T-cell (primary cell): ENCODE results near the gene PRKCA. TPM values are rescaled to one million over a fixed set of nuclear protein-coding genes. Genes with fewer than 3 reads are reported as not detected.

ENCODE experiments used
- ATAC-seq, 4 experiments: fragments of 200-7000 bp in 3 of 4; fragments of 150-1000 bp in 1 of 4; cut with Tn5 transposase; replicated peaks in 1 of 4; 1 replicate in 3 of 4; 2 replicates in 1 of 4; pipeline ENCODE4 v1.10.0; 2021; ENCODE audit warnings: moderate library complexity in 3 of 4, mild to moderate bottlenecking in 2 of 4, moderate number of reproducible peaks in 1 of 4
- CTCF ChIA-PET, 2 donors: fragments of 300-600 bp; sonication (Branson Sonifier 250); formaldehyde crosslinking; loops; one replicate each; lab custom pipeline; 2022; ENCODE audit warnings: antibody characterized with exemption in 2 of 2; lab: Charles Lee
- POLR2A ChIA-PET, 2 donors: fragments of 300-600 bp; sonication (Branson Sonifier 250); formaldehyde crosslinking; loops; one replicate each; lab custom pipeline; 2022; ENCODE audit warnings: antibody characterized with exemption in 2 of 2; lab: Charles Lee
- DNase-seq, 35 experiments: peaks; one replicate each; pipeline versions ENCODE4 v3.0.0 to v3.0.0-alpha.2; 2013 to 2023
- H3K27ac ChIP-seq: one replicate; pipeline ENCODE4 v1.5.1; 2013; ENCODE audit warnings: low read length
- H3K27me3 ChIP-seq, 2 experiments: replicated peaks in 1 of 2; 1 replicate in 1 of 2; 2 replicates in 1 of 2; pipeline versions ENCODE4 v1.6.1 to v1.7.0; 2013; ENCODE audit warnings: low read length in 1 of 2, mixed read lengths in 1 of 2; ENCODE audit not compliant: control insufficient read depth in 2 of 2, insufficient read depth in 2 of 2; ENCODE audit errors: extremely low read depth in 1 of 2
- H3K36me3 ChIP-seq, 2 donors: 1 replicate in 1 of 2; 2 replicates in 1 of 2; pipeline versions ENCODE4 v1.6.1 to v1.7.0; 2013; ENCODE audit warnings: low read length in 1 of 2; ENCODE audit not compliant: control insufficient read depth in 2 of 2, insufficient read depth in 1 of 2; ENCODE audit errors: extremely low read depth in 1 of 2
- H3K4me1 ChIP-seq, 2 experiments: 1 replicate in 1 of 2; 2 replicates in 1 of 2; pipeline versions ENCODE4 v1.6.1 to v1.7.0; 2013; ENCODE audit warnings: low read length in 2 of 2, mixed read lengths in 1 of 2; ENCODE audit not compliant: insufficient read depth in 2 of 2, control insufficient read depth in 1 of 2; ENCODE audit errors: extremely low read depth in 1 of 2
- H3K4me3 ChIP-seq, 2 donors: 1 replicate in 1 of 2; 2 replicates in 1 of 2; pipeline versions ENCODE4 v1.5.1 to v1.7.0; 2013; ENCODE audit warnings: mild to moderate bottlenecking in 2 of 2, low read length in 1 of 2, moderate library complexity in 1 of 2; ENCODE audit not compliant: control insufficient read depth in 1 of 2; ENCODE audit errors: extremely low read depth in 1 of 2
- H3K9me3 ChIP-seq: 2 replicates; pipeline ENCODE4 v1.7.0; 2013
- H3K27ac Mint-ChIP-seq, 2 donors: one replicate each; pipeline ENCODE4 v1.8.0; 2020 to 2021; ENCODE audit warnings: mild to moderate bottlenecking in 2 of 2, mixed read lengths in 2 of 2
- H3K27me3 Mint-ChIP-seq, 2 donors: one replicate each; pipeline ENCODE4 v1.8.0; 2021 to 2022; ENCODE audit warnings: mixed read lengths in 2 of 2
- H3K36me3 Mint-ChIP-seq: one replicate; pipeline ENCODE4 v1.8.0; 2021; ENCODE audit warnings: mixed read lengths
- H3K4me1 Mint-ChIP-seq, 3 donors: one replicate each; pipeline ENCODE4 v1.8.0; 2020 to 2022; ENCODE audit warnings: mixed read lengths in 3 of 3, mild to moderate bottlenecking in 1 of 3
- H3K4me3 Mint-ChIP-seq, 3 donors: one replicate each; pipeline ENCODE4 v1.8.0; 2020 to 2022; ENCODE audit warnings: mild to moderate bottlenecking in 3 of 3, mixed read lengths in 3 of 3, moderate library complexity in 3 of 3
- H3K9me3 Mint-ChIP-seq, 3 donors: one replicate each; pipeline ENCODE4 v1.8.0; 2020 to 2022; ENCODE audit warnings: mixed read lengths in 3 of 3
- WGBS: methylation state at CpG from one replicate; pipeline ENCODE4 v1.1.5; 2013; ENCODE audit warnings: missing lambda C conversion rate; ENCODE audit not compliant: insufficient coverage; 5-methylcytosine and 5-hydroxymethylcytosine counted together
- total RNA-seq, 35 experiments: library from RNA in 6 of 35; stranded (reverse) in 6 of 35; fragments of 120-200 nt in 1 of 35; gene quantifications; one replicate each; pipeline versions ENCODE4 v1.2.1 to v1.2.4 and lab custom pipeline; 2013 to 2026

Gene PRKCA
- total RNA-seq, 5 donors from 2014 or later (not counting 1 experiment from before 2014, with no cell fraction given): 75.9 to 128 (median 82.0) TPM

- DNase-seq: no peak
- H3K4me1 Mint-ChIP-seq: no peaks in the 10 kb centered on the region
- no peak overlapping the region for H3K4me3 Mint-ChIP-seq
- H3K4me1 ChIP-seq: no peaks in the 10 kb centered on the region
- ChIA-PET POLR2A (no interaction called here), CTCF (interaction anchor here in 1 of 2 donors (0.6 kb wide), 1 partner anchor 20 kb away, joined by 3 read pairs; no protein-coding TSS in a partner anchor)
- no peaks in the 10 kb centered on the region for H3K27me3 Mint-ChIP-seq
- peaks cover 45% of the 10 kb centered on the region for H3K36me3 Mint-ChIP-seq
- H3K27ac ChIP-seq: no peak overlapping the region
- no peaks in the 10 kb centered on the region for H3K27me3 ChIP-seq
- H3K4me3 ChIP-seq: no peak overlapping the region
- H3K9me3 ChIP-seq: no peaks in the 10 kb centered on the region
- H3K27ac Mint-ChIP-seq: no peak overlapping the region
- no peak for ATAC-seq
- peaks cover 5 to 50% of the 10 kb centered on the region in 2 donors for H3K36me3 ChIP-seq
- no peaks in the 10 kb centered on the region for H3K9me3 Mint-ChIP-seq
- WGBS: 89% methylated on average over 7 of the region's 8 CpGs
Observed at GRCh38 chr17:66734186-66734943, 432.0 kb downstream of the PRKCA start.

- ChIA-PET POLR2A (interaction anchor here in 1 of 2 donors (0.7 kb wide), 1 partner anchor 201 kb away, joined by 3 read pairs; no protein-coding TSS in a partner anchor), CTCF (no interaction called here)
- Histone ChIP-seq H3K27ac (no peak overlapping the region), H3K4me1 (no peaks in the 10 kb centered on the region), H3K9me3 (no peaks in the 10 kb centered on the region), H3K36me3 (peaks cover 6 to 54% of the 10 kb centered on the region in 2 donors), H3K4me3 (no peak overlapping the region), H3K27me3 (no peaks in the 10 kb centered on the region)
- Mint-ChIP-seq H3K36me3 (peaks cover 70% of the 10 kb centered on the region), H3K9me3 (no peaks in the 10 kb centered on the region), H3K27me3 (no peaks in the 10 kb centered on the region), H3K4me1 (no peaks in the 10 kb centered on the region), H3K4me3 (no peak overlapping the region), H3K27ac (no peak overlapping the region)
- WGBS: 88% methylated on average over 11 of the region's 12 CpGs
- no peak for DNase-seq
- no peak for ATAC-seq
Observed at GRCh38 chr17:66737524-66737923, 435.1 kb downstream of the PRKCA start.

GRCh38 chr17:66738301-66738700 is 435.9 kb downstream of the PRKCA start:
- peaks cover 72% of the 10 kb centered on the region for H3K36me3 Mint-ChIP-seq
- H3K4me1 Mint-ChIP-seq: no peaks in the 10 kb centered on the region
- H3K27ac Mint-ChIP-seq: no peak overlapping the region
- Histone ChIP-seq H3K36me3 (peaks cover 8 to 54% of the 10 kb centered on the region in 2 donors), H3K27me3 (no peaks in the 10 kb centered on the region), H3K9me3 (no peaks in the 10 kb centered on the region), H3K4me3 (no peak overlapping the region), H3K4me1 (no peaks in the 10 kb centered on the region), H3K27ac (no peak overlapping the region)
- H3K27me3 Mint-ChIP-seq: no peaks in the 10 kb centered on the region
- H3K9me3 Mint-ChIP-seq: no peaks in the 10 kb centered on the region
- no peak for ATAC-seq
- DNase-seq: no peak
- no peak overlapping the region for H3K4me3 Mint-ChIP-seq
- ChIA-PET POLR2A (no interaction called here), CTCF (no interaction called here)
- no CpG with 5 or more reads among the region's 4 CpGs for WGBS

GRCh38 chr17:66739553-66739952 is 437.1 kb downstream of the PRKCA start:
- Histone ChIP-seq H3K27me3 (no peaks in the 10 kb centered on the region), H3K4me3 (no peak overlapping the region), H3K27ac (no peak overlapping the region), H3K36me3 (peaks cover 10 to 56% of the 10 kb centered on the region in 2 donors), H3K9me3 (no peaks in the 10 kb centered on the region), H3K4me1 (no peaks in the 10 kb centered on the region)
- Mint-ChIP-seq H3K4me3 (no peak overlapping the region), H3K27ac (no peak overlapping the region), H3K36me3 (peaks cover 72% of the 10 kb centered on the region), H3K27me3 (no peaks in the 10 kb centered on the region), H3K9me3 (no peaks in the 10 kb centered on the region), H3K4me1 (no peaks in the 10 kb centered on the region)
- 83% methylated on average over 7 of the region's 8 CpGs for WGBS
- ATAC-seq: no peak
- DNase-seq: no peak
- ChIA-PET POLR2A (interaction anchor here in 1 of 2 donors (0.6 kb wide), 1 partner anchor 276 kb away, joined by 3 read pairs; no protein-coding TSS in a partner anchor), CTCF (no interaction called here)

GRCh38 chr17:66740226-66740625 is 437.8 kb downstream of the PRKCA start:
- Histone ChIP-seq H3K27ac (no peak overlapping the region), H3K4me3 (no peak overlapping the region), H3K9me3 (no peaks in the 10 kb centered on the region), H3K4me1 (no peaks in the 10 kb centered on the region), H3K27me3 (no peaks in the 10 kb centered on the region), H3K36me3 (peaks cover 10 to 50% of the 10 kb centered on the region in 2 donors)
- peaks cover 75% of the 10 kb centered on the region for H3K36me3 Mint-ChIP-seq
- POLR2A ChIA-PET: no interaction called here
- no peaks in the 10 kb centered on the region for H3K9me3 Mint-ChIP-seq
- no peaks in the 10 kb centered on the region for H3K4me1 Mint-ChIP-seq
- H3K27ac Mint-ChIP-seq: no peak overlapping the region
- no peak for ATAC-seq
- 84% methylated on average over 2 of the region's 5 CpGs for WGBS
- H3K4me3 Mint-ChIP-seq: no peak overlapping the region
- H3K27me3 Mint-ChIP-seq: no peaks in the 10 kb centered on the region
- CTCF ChIA-PET: no interaction called here
- no peak for DNase-seq

- no peak overlapping the region for H3K27ac ChIP-seq
- DNase-seq (no peak), ATAC-seq (no peak)
- POLR2A ChIA-PET: no interaction called here
- H3K27ac Mint-ChIP-seq: no peak overlapping the region
- no peak overlapping the region for H3K4me3 ChIP-seq
- no peaks in the 10 kb centered on the region for H3K9me3 Mint-ChIP-seq
- H3K9me3 ChIP-seq: no peaks in the 10 kb centered on the region
- no CpG with 5 or more reads among the region's 2 CpGs for WGBS
- no peaks in the 10 kb centered on the region for H3K27me3 Mint-ChIP-seq
- H3K27me3 ChIP-seq: no peaks in the 10 kb centered on the region
- H3K36me3 ChIP-seq: peaks cover 6 to 41% of the 10 kb centered on the region in 2 donors
- H3K4me1 Mint-ChIP-seq: peaks cover 0 to 4% (median 0%) of the 10 kb centered on the region in 3 donors
- H3K4me1 ChIP-seq: no peaks in the 10 kb centered on the region
- CTCF ChIA-PET: no interaction called here
- peaks cover 68% of the 10 kb centered on the region for H3K36me3 Mint-ChIP-seq
- H3K4me3 Mint-ChIP-seq: no peak overlapping the region
Observed at GRCh38 chr17:66743511-66743910, 441.1 kb downstream of the PRKCA start.
